Measurements from ENCODE around the gene PFDN4.

- TF ChIP-seq CTCF (IDR thresholded peaks at IDR 0.05; ENCODE audit: poor library complexity, severe bottlenecking) (no peak), POLR2AphosphoS5 (IDR thresholded peaks at IDR 0.05) (no peak)
Observed at GRCh38 chr20:54165014-54165413, 42.9 kb upstream of the PFDN4 start.

Measured in neural cell (in vitro differentiated cells).